Brain microvascular endothelial cell (primary cell): ENCODE results near the gene PSENEN.
"Not testable (repeated sequence)": the region's sequence is repeated elsewhere in the genome, so short reads cannot be mapped to it uniquely, and the experiment has no call there.

ENCODE experiments used
- DNase-seq: peaks from one replicate; pipeline ENCODE4 v3.0.0-alpha.2; 2020
- H3K27ac ChIP-seq: fragments of 250-450 bp; sonication (Bioruptor Pico); 2 replicates; pipeline ENCODE4 v1.5.1; 2020; ENCODE audit warnings: mild to moderate bottlenecking, moderate library complexity
- H3K27me3 ChIP-seq: fragments of 250-450 bp; sonication (Bioruptor Pico); replicated peaks from 2 replicates; pipeline ENCODE4 v1.5.1; 2020; ENCODE audit warnings: mild to moderate bottlenecking
- H3K36me3 ChIP-seq: fragments of 250-450 bp; sonication (Bioruptor Pico); replicated peaks from 2 replicates; pipeline ENCODE4 v1.5.1; 2020; ENCODE audit warnings: mild to moderate bottlenecking
- H3K4me3 ChIP-seq: 2 replicates; pipeline ENCODE4 v1.5.1; 2011; ENCODE audit warnings: low read depth, mild to moderate bottlenecking, control low read depth, low read length, moderate library complexity
- CTCF ChIP-seq: IDR thresholded peaks from 2 replicates; pipeline ENCODE4 v1.5.1; 2011; ENCODE audit warnings: low read depth, mild to moderate bottlenecking, moderate library complexity, low read length, control low read depth, inconsistent platforms; ENCODE audit errors: missing control alignments
- in situ Hi-C: cut with HindIII; loops from 2 replicates; pipeline ENCODE4 v1.10.0; 2017; ENCODE audit warnings: low sequenced_read_pairs, low pct_ligation_motif_present

PSENEN gene

GRCh38 chr19:35721374-35721773 lies 24.1 kb upstream of the PSENEN start:
- Histone ChIP-seq H3K27me3 (no peaks in the 10 kb centered on the region), H3K27ac (no peak overlapping the region), H3K4me3 (no peak overlapping the region), H3K36me3 (peaks cover 54% of the 10 kb centered on the region)
- in situ Hi-C loops = no loop called here
- DNase-seq = no peak
- no peak for TF ChIP-seq CTCF

GRCh38 chr19:35722461-35722860 lies 23.0 kb upstream of the PSENEN start:
- Histone ChIP-seq H3K36me3 (peaks cover 59% of the 10 kb centered on the region), H3K27ac (no peak overlapping the region), H3K27me3 (no peaks in the 10 kb centered on the region), H3K4me3 (no peak overlapping the region)
- no peak for DNase-seq
- in situ Hi-C loops = no loop called here
- no peak for TF ChIP-seq CTCF

GRCh38 chr19:35722897-35723296 lies 22.6 kb upstream of the PSENEN start:
- in situ Hi-C loops = no loop called here
- Histone ChIP-seq H3K27ac (no peak overlapping the region), H3K27me3 (no peaks in the 10 kb centered on the region), H3K4me3 (no peak overlapping the region), H3K36me3 (peaks cover 63% of the 10 kb centered on the region)
- no peak for DNase-seq
- no peak for TF ChIP-seq CTCF

GRCh38 chr19:35723671-35724070 lies 21.8 kb upstream of the PSENEN start:
- no peak for DNase-seq
- Histone ChIP-seq H3K27ac (no peak overlapping the region), H3K27me3 (no peaks in the 10 kb centered on the region), H3K4me3 (no peak overlapping the region), H3K36me3 (peaks cover 71% of the 10 kb centered on the region)
- in situ Hi-C loops = no loop called here
- no peak for TF ChIP-seq CTCF

- H3K27me3 ChIP-seq, DNase-seq, in situ Hi-C loops, H3K4me3 ChIP-seq, H3K27ac ChIP-seq: not testable (repeated sequence)
- peaks cover 76% of the 10 kb centered on the region for H3K36me3 ChIP-seq
Observed at GRCh38 chr19:35724132-35724531, 21.3 kb upstream of the PSENEN start.

- Histone ChIP-seq H3K4me3 (no peak overlapping the region), H3K27me3 (no peaks in the 10 kb centered on the region), H3K27ac (no peak overlapping the region), H3K36me3 (peaks cover 80% of the 10 kb centered on the region)
- no peak for DNase-seq
- in situ Hi-C loops = no loop called here
- no peak for TF ChIP-seq CTCF
Observed at GRCh38 chr19:35724560-35724959, 20.9 kb upstream of the PSENEN start.
